H1 (cell line): ENCODE measurements around the gene RASSF5. TPM values are rescaled to one million over a fixed set of nuclear protein-coding genes. Genes with fewer than 3 reads are reported as not detected.

ENCODE experiments used
- CTCF ChIA-PET: fragments of 300-600 bp; sonication (Branson Sonifier 250); formaldehyde crosslinking; loops from one replicate; lab custom pipeline; 2021; ENCODE audit not compliant: partially characterized antibody; lab: Charles Lee
- POLR2A ChIA-PET: fragments of 300-600 bp; sonication (Branson Sonifier 250); formaldehyde crosslinking; loops from one replicate; lab custom pipeline; 2021; ENCODE audit warnings: inconsistent platforms; ENCODE audit not compliant: partially characterized antibody; lab: Charles Lee
- DNase-seq, 2 experiments: peaks; one replicate each; pipeline versions ENCODE4 v3.0.0 to v3.0.0-alpha.2; 2010 to 2022; ENCODE audit warnings: low spot score in 2 of 2, low read depth in 1 of 2, mixed read lengths in 1 of 2
- FAIRE-seq: peaks from 2 replicates; lab custom pipeline; 2011; peaks lifted over from hg19 to GRCh38; lab: Jason Lieb, UNC
- H2AFZ ChIP-seq: 2 replicates; pipeline ENCODE4 v1.8.1; 2012; ENCODE audit warnings: low read length, inconsistent platforms
- H2AK5ac ChIP-seq: 2 replicates; pipeline ENCODE4 v1.6.1; 2013; ENCODE audit warnings: low read depth, low read length
- H2BK120ac ChIP-seq: replicated peaks from 2 replicates; pipeline ENCODE3; 2013; ENCODE audit warnings: low read depth, low read length, inconsistent platforms
- H2BK12ac ChIP-seq: 2 replicates; pipeline ENCODE4 v1.6.1; 2013; ENCODE audit warnings: low read depth, low read length
- H2BK15ac ChIP-seq: 2 replicates; pipeline ENCODE4 v1.6.1; 2013; ENCODE audit warnings: low read length
- H2BK20ac ChIP-seq: 2 replicates; pipeline ENCODE4 v1.6.1; 2013; ENCODE audit warnings: low read length
- H2BK5ac ChIP-seq: 2 replicates; pipeline ENCODE4 v1.6.1; 2013; ENCODE audit warnings: low read depth, low read length
- H3K14ac ChIP-seq: 2 replicates; pipeline ENCODE4 v1.6.1; 2013; ENCODE audit warnings: inconsistent platforms; ENCODE audit not compliant: insufficient read length
- H3K18ac ChIP-seq: 2 replicates; pipeline ENCODE4 v1.6.1; 2013; ENCODE audit warnings: low read length; ENCODE audit errors: extremely low read depth
- H3K23ac ChIP-seq: 2 replicates; pipeline ENCODE4 v1.6.1; 2013; ENCODE audit warnings: inconsistent platforms; ENCODE audit not compliant: insufficient read length
- H3K23me2 ChIP-seq: 2 replicates; pipeline ENCODE4 v1.6.1; 2013; ENCODE audit warnings: low read depth, low read length
- H3K27ac ChIP-seq: 2 replicates; pipeline ENCODE4 v1.6.1; 2011; ENCODE audit warnings: low read depth, low read length, inconsistent platforms
- H3K27me3 ChIP-seq, 4 experiments: replicated peaks in 1 of 4; 1 replicate in 1 of 4; 2 replicates in 3 of 4; pipeline versions ENCODE4 v1.6.1 to v1.8.1; 2011 to 2013; ENCODE audit warnings: low read length in 3 of 4, mild to moderate bottlenecking in 3 of 4, inconsistent platforms in 2 of 4, mixed read lengths in 2 of 4, moderate library complexity in 1 of 4; ENCODE audit not compliant: control insufficient read depth in 3 of 4, insufficient read depth in 3 of 4; ENCODE audit errors: extremely low read depth in 1 of 4
- H3K36me3 ChIP-seq, 4 experiments: 2 replicates each; pipeline versions ENCODE4 v1.6.1 to v1.8.1; 2011 to 2013; ENCODE audit warnings: mild to moderate bottlenecking in 4 of 4, low read length in 3 of 4, moderate library complexity in 2 of 4, control low read depth in 1 of 4, inconsistent platforms in 1 of 4; ENCODE audit not compliant: insufficient read depth in 4 of 4, control insufficient read depth in 2 of 4
- H3K4ac ChIP-seq: replicated peaks from 2 replicates; pipeline ENCODE3; 2013; ENCODE audit warnings: low read length, low read depth, mixed read lengths, inconsistent platforms; ENCODE audit not compliant: insufficient read length
- H3K4me1 ChIP-seq, 4 experiments: replicated peaks in 1 of 4; 1 replicate in 1 of 4; 2 replicates in 3 of 4; pipeline versions ENCODE4 v1.6.1 to v1.8.1; 2011 to 2013; ENCODE audit warnings: low read length in 3 of 4, inconsistent platforms in 2 of 4, mixed read lengths in 1 of 4; ENCODE audit not compliant: insufficient read depth in 4 of 4, control insufficient read depth in 3 of 4
- H3K4me2 ChIP-seq, 2 experiments: 2 replicates each; pipeline versions ENCODE4 v1.6.1 to v1.8.1; 2011 to 2013; ENCODE audit warnings: low read depth in 2 of 2, low read length in 2 of 2, control low read depth in 1 of 2, inconsistent platforms in 1 of 2, mild to moderate bottlenecking in 1 of 2; ENCODE audit not compliant: insufficient read depth in 1 of 2
- H3K4me3 ChIP-seq, 4 experiments: fragments of 200-600, 300-600 bp in 1 of 4; sonication (generic), shearing (Covaris generic), sonication (Bioruptor Twin) in 1 of 4; 2 replicates each; pipeline versions ENCODE4 v1.5.1 to v1.8.1; 2011 to 2016; ENCODE audit warnings: low read length in 4 of 4, low read depth in 3 of 4, control low read depth in 2 of 4, inconsistent platforms in 2 of 4, mild to moderate bottlenecking in 2 of 4, mixed read lengths in 1 of 4, moderate library complexity in 1 of 4; ENCODE audit not compliant: insufficient read depth in 2 of 4; ENCODE audit errors: extremely low read depth in 1 of 4
- H3K56ac ChIP-seq: replicated peaks from 2 replicates; pipeline ENCODE3; 2013; ENCODE audit warnings: low read depth, mild to moderate bottlenecking, mixed read lengths, low read length, inconsistent platforms; ENCODE audit not compliant: insufficient read length
- H3K79me1 ChIP-seq: 2 replicates; pipeline ENCODE4 v1.6.1; 2013; ENCODE audit warnings: low read depth, low read length, control low read depth
- H3K79me2 ChIP-seq, 2 experiments: 2 replicates each; pipeline versions ENCODE4 v1.6.1 to v1.8.1; 2012 to 2013; ENCODE audit warnings: low read length in 2 of 2, mild to moderate bottlenecking in 2 of 2, inconsistent platforms in 1 of 2; ENCODE audit not compliant: insufficient read depth in 2 of 2, control insufficient read depth in 1 of 2
- H3K9ac ChIP-seq, 4 experiments: replicated peaks in 1 of 4; 1 replicate in 1 of 4; 2 replicates in 3 of 4; pipeline versions ENCODE4 v1.6.1 to v1.8.1; 2011 to 2013; ENCODE audit warnings: low read depth in 3 of 4, low read length in 3 of 4, control low read depth in 2 of 4, mild to moderate bottlenecking in 2 of 4, moderate library complexity in 2 of 4, inconsistent platforms in 1 of 4; ENCODE audit errors: extremely low read depth in 1 of 4
- H3K9me3 ChIP-seq, 2 experiments: 2 replicates each; pipeline versions ENCODE4 v1.6.1 to v1.8.1; 2012 to 2013; ENCODE audit warnings: mild to moderate bottlenecking in 2 of 2, moderate library complexity in 2 of 2, control low read depth in 1 of 2, inconsistent platforms in 1 of 2, low read depth in 1 of 2, low read length in 1 of 2, mixed read lengths in 1 of 2; ENCODE audit not compliant: insufficient read depth in 2 of 2
- H4K20me1 ChIP-seq, 2 experiments: replicated peaks in 1 of 2; 2 replicates each; pipeline versions ENCODE3 to v1.8.1; 2011 to 2013; ENCODE audit warnings: inconsistent platforms in 2 of 2, low read length in 2 of 2, mild to moderate bottlenecking in 1 of 2; ENCODE audit not compliant: insufficient read depth in 2 of 2, control insufficient read depth in 1 of 2
- H4K5ac ChIP-seq: 2 replicates; pipeline ENCODE4 v1.6.1; 2013; ENCODE audit warnings: low read length, low read depth, mixed read lengths, inconsistent platforms; ENCODE audit not compliant: insufficient read length
- H4K8ac ChIP-seq: 2 replicates; pipeline ENCODE4 v1.8.0; 2013; ENCODE audit warnings: mild to moderate bottlenecking, moderate library complexity, low read length, inconsistent platforms; ENCODE audit not compliant: insufficient read depth; ENCODE audit errors: extremely low read depth
- H4K91ac ChIP-seq: replicated peaks from 2 replicates; pipeline ENCODE3; 2013; ENCODE audit warnings: low read length, mixed read lengths, inconsistent platforms; ENCODE audit not compliant: insufficient read length
- ATF2 ChIP-seq: IDR thresholded peaks from 2 replicates; pipeline ENCODE4 v1.6.1; 2012; ENCODE audit warnings: low read length, inconsistent platforms
- KDM1A ChIP-seq: fragments of 200-600, 300-600 bp; sonication (generic); IDR thresholded peaks from 2 replicates; pipeline ENCODE4 v1.7.1; 2016; ENCODE audit warnings: mild to moderate bottlenecking, low read length, borderline replicate concordance
- MAFK ChIP-seq: IDR thresholded peaks from 2 replicates; pipeline ENCODE4 v1.6.1; 2012; ENCODE audit warnings: low read depth, mild to moderate bottlenecking, improper control_type of control experiment, low read length
- RXRA ChIP-seq: IDR thresholded peaks from 2 replicates; pipeline ENCODE4 v1.6.1; 2011; ENCODE audit warnings: low read depth, mild to moderate bottlenecking, low read length, moderate library complexity; ENCODE audit not compliant: insufficient read depth
- TEAD4 ChIP-seq: IDR thresholded peaks from 2 replicates; pipeline ENCODE4 v1.6.1; 2012; ENCODE audit warnings: low read depth, low read length, inconsistent platforms, mixed read lengths
- WGBS, 2 experiments: shearing (Covaris generic) in 1 of 2; methylation state at CpG; one replicate each; pipeline versions ENCODE4 v1.1.6 to v1.1.7; 2013 to 2015; ENCODE audit warnings: low lambda C conversion rate in 2 of 2, mixed read lengths in 2 of 2, inconsistent platforms in 1 of 2, low coverage in 1 of 2, missing lambda C conversion rate in 1 of 2; ENCODE audit not compliant: insufficient replicate concordance in 2 of 2, insufficient coverage in 1 of 2, insufficient read length in 1 of 2; ENCODE audit errors: extremely low coverage in 1 of 2, missing lambda C conversion rate in 1 of 2; 5-methylcytosine and 5-hydroxymethylcytosine counted together
- polyA plus RNA-seq, 7 experiments: library from polyadenylated mRNA; depleted of rRNA in 3 of 7; stranded (reverse) in 5 of 7; unstranded in 2 of 7; fragments of >200 nt in 5 of 7; fragments of 200-250 nt in 2 of 7; gene quantifications; 1 replicate in 5 of 7; 2 replicates in 1 of 7; 4 replicates in 1 of 7; pipeline versions ENCODE4 v1.2.1 to v1.2.3, GENCODE V29; 2011 to 2013; ENCODE audit warnings: missing spikeins in 2 of 7, mixed read lengths in 2 of 7
- total RNA-seq: library from RNA; stranded (reverse); fragmentation: NEBNext Ultra II Directional; extraction: Animal tissue kit (Norgen Biotek cat#: 25700); gene quantifications from 2 replicates; pipeline ENCODE4 v1.2.1, GENCODE V29; 2021

The RASSF5 gene
- total and polyA plus RNA-seq, 2 of the 8 experiments (the other 6 are each of a cell fraction or from before 2014, with no cell fraction given): 0.82 to 1.8 TPM

GRCh38 chr1:206465951-206466350, 41.4 kb upstream of the RASSF5 start:
- H2BK120ac ChIP-seq: no peak overlapping the region
- no peak overlapping the region for H4K5ac ChIP-seq
- H3K4me1 ChIP-seq: peaks cover 3 to 19% (median 9%) of the 10 kb centered on the region in 4 experiments; a peak in 6 of 7 replicates
- no peak overlapping the region for H2BK20ac ChIP-seq
- H2AFZ ChIP-seq: no peak overlapping the region
- no peak overlapping the region for H3K27ac ChIP-seq
- no peak overlapping the region for H3K23ac ChIP-seq
- no peak overlapping the region for H3K14ac ChIP-seq
- H3K23me2 ChIP-seq: peaks cover 6% of the 10 kb centered on the region; the same call in 1 of the 2 replicates
- no peak overlapping the region for H3K4me3 ChIP-seq
- H2BK5ac ChIP-seq: no peak overlapping the region
- no peak overlapping the region for H4K91ac ChIP-seq
- H3K4me2 ChIP-seq: no peak overlapping the region
- peaks cover 0 to 3% (median 0%) of the 10 kb centered on the region in 4 experiments; a peak in 1 of 8 replicates for H3K36me3 ChIP-seq
- H4K20me1 ChIP-seq: peaks cover 0 to 1% of the 10 kb centered on the region in 2 experiments
- no peaks in the 10 kb centered on the region for H3K9me3 ChIP-seq
- no peaks in the 10 kb centered on the region; the same call in 1 of the 2 replicates for H3K79me1 ChIP-seq
- H3K56ac ChIP-seq: no peak overlapping the region
- no peaks in the 10 kb centered on the region for H3K79me2 ChIP-seq
- no peak for TF ChIP-seq TEAD4
- TF ChIP-seq MAFK: no peak
- no peak for TF ChIP-seq RXRA
- no peak for TF ChIP-seq ATF2
- TF ChIP-seq KDM1A: no peak
- peaks cover 0 to 3% (median 0%) of the 10 kb centered on the region in 4 experiments; a peak in 2 of 7 replicates for H3K27me3 ChIP-seq
- no peak overlapping the region for H3K18ac ChIP-seq
- H2AK5ac ChIP-seq: no peak overlapping the region
- H2BK12ac ChIP-seq: no peak overlapping the region
- DNase-seq: no peak
- H4K8ac ChIP-seq: no peak overlapping the region
- ChIA-PET CTCF (interaction anchor here (1.1 to 3.4 kb wide), 5 partner anchors 11 to 198 kb away, joined by 3 to 35 read pairs (median 4); no protein-coding TSS in a partner anchor), POLR2A (no interaction called here)
- no peak overlapping the region for H2BK15ac ChIP-seq
- H3K9ac ChIP-seq: no peak overlapping the region
- no peak for FAIRE-seq
- H3K4ac ChIP-seq: no peak overlapping the region
- WGBS, 2 experiments: 91% methylated on average over 2 of the region's 2 CpGs; no CpG with 5 or more reads in 1 of the 2 experiments
